ENCODE measurements around the gene IMPA2. TPM values are rescaled to one million over a fixed set of nuclear protein-coding genes. Genes with fewer than 3 reads are reported as not detected.

Gene IMPA2
- total and polyA plus RNA-seq, 2 of the 13 experiments (the other 11 are each of a cell fraction or from before 2014, with no cell fraction given): 37.8 to 71.8 TPM

DNA sequence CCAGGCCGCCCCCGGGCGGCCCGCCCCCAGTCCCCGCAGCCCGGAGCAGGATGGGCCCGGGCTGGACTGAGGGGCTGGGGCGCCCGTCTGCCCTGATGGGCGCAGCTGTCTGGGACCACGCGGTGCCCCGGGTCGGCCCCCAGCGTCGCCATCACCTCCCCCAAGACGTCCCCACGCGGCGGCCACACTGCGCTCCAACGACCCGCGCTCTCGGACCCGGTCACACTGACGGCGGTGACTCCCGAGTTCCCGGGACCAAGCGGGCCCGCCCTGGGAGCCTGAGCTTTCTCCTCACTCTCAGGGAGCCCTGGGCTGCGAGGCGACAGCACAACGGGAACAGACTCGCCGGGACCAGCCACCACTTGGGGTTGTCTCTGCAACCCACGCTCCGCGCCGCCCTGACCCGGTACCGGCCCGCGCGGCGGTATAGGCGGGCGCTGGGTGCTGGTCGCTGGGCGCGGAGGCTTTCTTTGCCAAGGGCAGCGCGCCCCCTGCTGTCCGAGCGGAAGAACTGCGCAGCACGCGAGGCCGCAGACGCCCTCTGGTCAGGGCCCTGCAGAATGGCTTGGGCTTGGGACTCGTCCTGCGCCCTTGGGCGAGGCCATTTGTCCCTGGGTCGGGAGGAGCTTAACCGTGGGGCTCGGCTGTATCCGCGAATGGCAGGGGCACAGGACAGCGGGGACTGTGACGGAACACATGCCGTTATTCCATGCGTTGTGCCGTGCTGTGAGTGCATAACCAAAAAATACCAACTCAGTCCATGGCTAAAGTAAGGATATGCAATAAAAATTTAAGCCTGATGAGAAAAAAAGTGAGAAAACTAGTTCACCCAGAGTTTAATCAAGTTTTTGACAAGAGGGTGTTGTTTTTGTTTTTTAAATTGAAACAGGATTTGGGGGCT, 57.6 kb downstream of the IMPA2 start (continued):
- no peak for TF ChIP-seq HNF1A (IDR thresholded peaks at IDR 0.05; ENCODE audit: low read depth)
- peak; percentile 62; the same call in 1 of the 2 replicates for TF ChIP-seq HNF1A (CRISPR knock-in tag; IDR thresholded peaks at IDR 0.05; ENCODE audit: borderline replicate concordance)
- TF ChIP-seq, protein P1, sequence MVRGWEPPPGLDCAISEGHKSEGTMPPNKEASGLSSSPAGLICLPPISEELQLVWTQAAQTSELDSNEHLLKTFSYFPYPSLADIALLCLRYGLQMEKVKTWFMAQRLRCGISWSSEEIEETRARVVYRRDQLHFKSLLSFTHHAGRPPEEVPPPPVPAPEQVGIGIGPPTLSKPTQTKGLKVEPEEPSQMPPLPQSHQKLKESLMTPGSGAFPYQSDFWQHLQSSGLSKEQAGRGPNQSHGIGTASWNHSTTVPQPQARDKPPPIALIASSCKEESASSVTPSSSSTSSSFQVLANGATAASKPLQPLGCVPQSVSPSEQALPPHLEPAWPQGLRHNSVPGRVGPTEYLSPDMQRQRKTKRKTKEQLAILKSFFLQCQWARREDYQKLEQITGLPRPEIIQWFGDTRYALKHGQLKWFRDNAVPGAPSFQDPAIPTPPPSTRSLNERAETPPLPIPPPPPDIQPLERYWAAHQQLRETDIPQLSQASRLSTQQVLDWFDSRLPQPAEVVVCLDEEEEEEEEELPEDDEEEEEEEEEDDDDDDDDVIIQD (CRISPR knock-in tag; IDR thresholded peaks at IDR 0.05; ENCODE audit: low read depth): 0 out of 2 replicates have a peak, but pooled peaks have one; percentile 15
- TF ChIP-seq SYNCRIP (IDR thresholded peaks at IDR 0.05; ENCODE audit: insufficient read depth, low read depth, low read length): no peak
- peak; percentile 46 for TF ChIP-seq SAP130 (CRISPR knock-in tag; IDR thresholded peaks at IDR 0.05; ENCODE audit: low read depth)
- TF ChIP-seq, protein P2, sequence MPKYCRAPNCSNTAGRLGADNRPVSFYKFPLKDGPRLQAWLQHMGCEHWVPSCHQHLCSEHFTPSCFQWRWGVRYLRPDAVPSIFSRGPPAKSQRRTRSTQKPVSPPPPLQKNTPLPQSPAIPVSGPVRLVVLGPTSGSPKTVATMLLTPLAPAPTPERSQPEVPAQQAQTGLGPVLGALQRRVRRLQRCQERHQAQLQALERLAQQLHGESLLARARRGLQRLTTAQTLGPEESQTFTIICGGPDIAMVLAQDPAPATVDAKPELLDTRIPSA (CRISPR knock-in tag; IDR thresholded peaks at IDR 0.05; ENCODE audit: borderline replicate concordance): no peak
- TF ChIP-seq, protein P3, sequence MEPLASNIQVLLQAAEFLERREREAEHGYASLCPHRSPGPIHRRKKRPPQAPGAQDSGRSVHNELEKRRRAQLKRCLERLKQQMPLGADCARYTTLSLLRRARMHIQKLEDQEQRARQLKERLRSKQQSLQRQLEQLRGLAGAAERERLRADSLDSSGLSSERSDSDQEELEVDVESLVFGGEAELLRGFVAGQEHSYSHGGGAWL (CRISPR knock-in tag; IDR thresholded peaks at IDR 0.05): peak; percentile 47; the same call in 1 of the 2 replicates
- TF ChIP-seq ZBTB37 (CRISPR knock-in tag; IDR thresholded peaks at IDR 0.05): no peak
- TF ChIP-seq SP2 (CRISPR knock-in tag; IDR thresholded peaks at IDR 0.05): no peak
- TF ChIP-seq, protein P4, sequence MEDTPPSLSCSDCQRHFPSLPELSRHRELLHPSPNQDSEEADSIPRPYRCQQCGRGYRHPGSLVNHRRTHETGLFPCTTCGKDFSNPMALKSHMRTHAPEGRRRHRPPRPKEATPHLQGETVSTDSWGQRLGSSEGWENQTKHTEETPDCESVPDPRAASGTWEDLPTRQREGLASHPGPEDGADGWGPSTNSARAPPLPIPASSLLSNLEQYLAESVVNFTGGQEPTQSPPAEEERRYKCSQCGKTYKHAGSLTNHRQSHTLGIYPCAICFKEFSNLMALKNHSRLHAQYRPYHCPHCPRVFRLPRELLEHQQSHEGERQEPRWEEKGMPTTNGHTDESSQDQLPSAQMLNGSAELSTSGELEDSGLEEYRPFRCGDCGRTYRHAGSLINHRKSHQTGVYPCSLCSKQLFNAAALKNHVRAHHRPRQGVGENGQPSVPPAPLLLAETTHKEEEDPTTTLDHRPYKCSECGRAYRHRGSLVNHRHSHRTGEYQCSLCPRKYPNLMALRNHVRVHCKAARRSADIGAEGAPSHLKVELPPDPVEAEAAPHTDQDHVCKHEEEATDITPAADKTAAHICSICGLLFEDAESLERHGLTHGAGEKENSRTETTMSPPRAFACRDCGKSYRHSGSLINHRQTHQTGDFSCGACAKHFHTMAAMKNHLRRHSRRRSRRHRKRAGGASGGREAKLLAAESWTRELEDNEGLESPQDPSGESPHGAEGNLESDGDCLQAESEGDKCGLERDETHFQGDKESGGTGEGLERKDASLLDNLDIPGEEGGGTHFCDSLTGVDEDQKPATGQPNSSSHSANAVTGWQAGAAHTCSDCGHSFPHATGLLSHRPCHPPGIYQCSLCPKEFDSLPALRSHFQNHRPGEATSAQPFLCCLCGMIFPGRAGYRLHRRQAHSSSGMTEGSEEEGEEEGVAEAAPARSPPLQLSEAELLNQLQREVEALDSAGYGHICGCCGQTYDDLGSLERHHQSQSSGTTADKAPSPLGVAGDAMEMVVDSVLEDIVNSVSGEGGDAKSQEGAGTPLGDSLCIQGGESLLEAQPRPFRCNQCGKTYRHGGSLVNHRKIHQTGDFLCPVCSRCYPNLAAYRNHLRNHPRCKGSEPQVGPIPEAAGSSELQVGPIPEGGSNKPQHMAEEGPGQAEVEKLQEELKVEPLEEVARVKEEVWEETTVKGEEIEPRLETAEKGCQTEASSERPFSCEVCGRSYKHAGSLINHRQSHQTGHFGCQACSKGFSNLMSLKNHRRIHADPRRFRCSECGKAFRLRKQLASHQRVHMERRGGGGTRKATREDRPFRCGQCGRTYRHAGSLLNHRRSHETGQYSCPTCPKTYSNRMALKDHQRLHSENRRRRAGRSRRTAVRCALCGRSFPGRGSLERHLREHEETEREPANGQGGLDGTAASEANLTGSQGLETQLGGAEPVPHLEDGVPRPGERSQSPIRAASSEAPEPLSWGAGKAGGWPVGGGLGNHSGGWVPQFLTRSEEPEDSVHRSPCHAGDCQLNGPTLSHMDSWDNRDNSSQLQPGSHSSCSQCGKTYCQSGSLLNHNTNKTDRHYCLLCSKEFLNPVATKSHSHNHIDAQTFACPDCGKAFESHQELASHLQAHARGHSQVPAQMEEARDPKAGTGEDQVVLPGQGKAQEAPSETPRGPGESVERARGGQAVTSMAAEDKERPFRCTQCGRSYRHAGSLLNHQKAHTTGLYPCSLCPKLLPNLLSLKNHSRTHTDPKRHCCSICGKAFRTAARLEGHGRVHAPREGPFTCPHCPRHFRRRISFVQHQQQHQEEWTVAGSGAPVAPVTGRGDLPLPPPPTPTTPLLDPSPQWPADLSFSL (CRISPR knock-in tag; IDR thresholded peaks at IDR 0.05): 0 out of 2 replicates have a peak, but pooled peaks have one; percentile 23
- TF ChIP-seq SIX1 (CRISPR knock-in tag; IDR thresholded peaks at IDR 0.05; ENCODE audit: borderline replicate concordance): no peak
- peak; percentile 68; the same call in 1 of the 2 replicates for TF ChIP-seq ZNF768 (CRISPR knock-in tag; IDR thresholded peaks at IDR 0.05)

All from HepG2 (cell line).